Activated CD8-positive, alpha-beta memory T cell treated with anti-CD3 and anti-CD28 coated beads, Interleukin-2, amount 50 U/mL, for 48 hours (primary cell): ENCODE results near the gene OR1A2.
"Not testable (repeated sequence)": the region's sequence is repeated elsewhere in the genome, so short reads cannot be mapped to it uniquely, and the experiment has no call there.

Experiments used
- DNase-seq: peaks from one replicate; pipeline ENCODE4 v3.0.0-alpha.2; 2020

The OR1A2 gene, protein sequence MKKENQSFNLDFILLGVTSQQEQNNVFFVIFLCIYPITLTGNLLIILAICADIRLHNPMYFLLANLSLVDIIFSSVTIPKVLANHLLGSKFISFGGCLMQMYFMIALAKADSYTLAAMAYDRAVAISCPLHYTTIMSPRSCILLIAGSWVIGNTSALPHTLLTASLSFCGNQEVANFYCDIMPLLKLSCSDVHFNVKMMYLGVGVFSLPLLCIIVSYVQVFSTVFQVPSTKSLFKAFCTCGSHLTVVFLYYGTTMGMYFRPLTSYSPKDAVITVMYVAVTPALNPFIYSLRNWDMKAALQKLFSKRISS

DNA sequence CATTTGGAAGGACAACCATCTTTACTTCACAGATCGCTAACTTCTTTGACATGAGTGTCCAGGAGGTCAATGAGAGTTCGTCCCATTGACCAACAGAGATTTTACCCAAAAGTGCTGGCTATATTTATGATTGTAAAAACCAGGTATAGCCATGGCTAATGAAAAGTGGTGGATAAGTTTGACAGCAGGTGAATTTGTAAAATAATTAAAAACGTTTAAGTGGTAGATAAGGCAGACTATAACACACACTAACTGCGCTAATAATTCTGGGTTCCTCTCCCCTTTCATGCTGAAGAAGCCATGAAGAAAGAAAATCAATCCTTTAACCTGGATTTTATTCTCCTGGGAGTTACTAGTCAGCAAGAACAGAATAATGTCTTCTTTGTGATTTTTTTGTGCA lies at the start of gene OR1A2:
Gene OR1A2 (plus strand): TSS at position 301 of the 400 bp plus-strand sequence. CDS start 0 bp downstream, at position 301.
- DNase-seq: no peak

DNA sequence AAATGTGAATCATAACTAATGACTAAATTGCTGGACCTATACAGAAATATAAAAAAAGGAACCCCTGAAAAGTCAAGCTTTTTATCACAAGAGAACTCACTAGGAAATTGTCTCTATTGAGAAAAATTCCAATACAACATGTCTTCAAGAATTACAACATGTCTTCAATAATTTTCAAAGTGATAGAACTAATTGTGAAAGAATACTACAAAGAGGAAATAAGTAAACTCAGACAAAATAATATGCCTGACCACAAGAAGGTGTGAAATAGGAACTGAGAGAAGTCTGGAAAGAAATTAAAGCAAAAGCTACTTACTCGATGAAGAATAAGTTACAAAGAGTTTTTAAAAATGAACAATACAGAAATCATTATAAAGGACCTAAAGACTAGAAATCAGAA lies 40.1 kb upstream of the OR1A2 start:
- DNase-seq: no peak

DNA sequence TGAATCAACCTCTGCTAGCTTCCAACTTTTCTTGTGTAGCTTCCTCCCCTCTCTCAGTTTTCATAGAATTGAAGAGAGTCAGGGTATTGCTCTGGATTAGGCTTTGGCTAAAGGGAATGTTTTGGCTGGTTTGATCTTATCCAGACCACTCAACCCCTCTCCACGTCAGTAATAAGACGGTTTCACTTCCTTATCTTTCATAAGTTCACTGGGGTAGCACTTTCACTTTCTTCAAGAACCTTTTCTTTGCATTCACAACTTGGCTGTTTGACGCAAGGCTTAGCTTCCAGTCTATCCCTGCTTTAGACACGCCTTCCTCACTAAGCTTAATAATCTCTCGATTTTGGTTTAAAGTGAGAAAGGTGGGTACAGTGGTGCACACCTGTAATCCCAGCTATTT lies 29.7 kb upstream of the OR1A2 start:
- no peak for DNase-seq

DNA sequence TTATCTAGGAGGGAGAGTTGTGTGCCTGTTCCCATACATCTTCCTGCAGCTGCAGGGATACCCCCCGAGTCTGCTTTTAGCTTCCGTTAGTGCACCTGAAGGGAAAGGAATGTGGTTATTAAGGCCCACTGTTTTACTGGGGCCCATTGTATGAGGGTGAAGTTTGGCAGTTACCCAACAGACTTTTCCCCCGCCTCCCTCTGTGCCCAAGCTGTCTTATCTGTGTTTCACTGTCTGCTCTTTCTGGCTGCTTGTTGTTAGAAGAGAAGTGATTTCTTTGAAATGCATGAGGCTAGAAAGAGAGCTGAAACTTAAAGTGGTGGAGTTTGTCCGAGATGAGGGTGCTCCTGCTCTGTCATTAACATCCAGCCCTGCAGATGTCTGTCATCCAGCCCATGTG lies 7.4 kb upstream of the OR1A2 start:
- no peak for DNase-seq

DNA sequence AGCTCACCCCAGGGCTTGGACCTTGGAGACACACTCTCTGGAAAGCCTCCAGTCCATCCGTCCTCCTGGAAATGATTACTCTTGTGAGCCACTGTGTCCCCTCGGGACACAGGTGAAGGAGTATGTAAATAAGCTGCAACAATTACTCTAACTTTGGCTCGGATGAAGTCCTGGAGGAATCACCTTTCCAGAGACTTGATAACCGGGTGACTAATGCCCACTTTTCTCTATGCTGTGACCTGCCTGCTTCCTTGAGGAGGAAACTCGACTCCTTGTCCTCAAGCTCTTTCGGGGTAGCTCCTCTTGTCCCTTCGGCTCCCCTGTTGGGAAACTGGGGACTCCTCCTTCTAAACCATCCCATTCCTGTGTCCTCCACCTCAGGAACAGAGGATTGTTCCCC lies 10.0 kb downstream of the OR1A2 start, which contains the start of gene OR1A1:
Gene OR1A1 (plus strand): TSS at position 301 of the 400 bp plus-strand sequence. CDS start 7,954 bp downstream, outside the sequence.
- DNase-seq: no peak

DNA sequence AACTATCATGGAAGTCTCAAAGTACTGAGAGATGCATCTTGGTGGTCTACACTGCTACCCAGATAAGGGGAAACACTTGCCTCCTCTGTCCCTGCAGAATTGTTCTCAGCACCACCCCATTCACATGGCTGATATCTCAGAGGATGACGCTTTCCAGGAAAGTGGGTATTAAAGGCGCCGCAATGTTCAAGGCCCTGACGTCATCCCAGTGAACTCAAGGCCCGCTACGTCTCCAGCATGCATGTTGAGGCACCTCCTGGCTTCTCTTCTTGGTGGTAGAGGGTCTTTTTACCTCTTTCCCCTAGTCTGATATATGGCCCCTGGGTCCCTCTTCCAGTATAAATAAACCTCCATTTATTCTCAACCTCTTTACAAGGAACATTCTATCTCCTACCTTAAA lies 11.2 kb downstream of the OR1A2 start:
- DNase-seq: no peak

DNA sequence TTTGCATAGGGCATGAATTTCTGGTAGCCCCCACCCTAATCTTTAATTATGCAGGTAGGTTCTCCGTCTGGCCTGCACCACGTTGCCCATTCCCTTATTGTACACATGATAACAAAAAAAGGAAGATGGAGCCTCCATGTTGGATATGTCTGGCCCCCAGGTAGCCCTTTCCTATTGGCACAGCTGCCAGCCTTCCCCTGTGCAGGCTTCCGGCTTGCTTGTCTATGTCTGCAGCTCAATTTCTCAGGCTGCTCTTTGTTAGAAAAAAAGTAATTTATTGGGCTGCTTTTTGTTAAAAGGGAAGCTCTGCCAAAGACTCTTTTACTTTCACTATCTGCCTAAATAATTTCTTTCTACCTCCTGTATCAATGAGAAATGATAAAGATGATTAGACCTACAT lies 15.7 kb downstream of the OR1A2 start:
- no peak for DNase-seq

DNA sequence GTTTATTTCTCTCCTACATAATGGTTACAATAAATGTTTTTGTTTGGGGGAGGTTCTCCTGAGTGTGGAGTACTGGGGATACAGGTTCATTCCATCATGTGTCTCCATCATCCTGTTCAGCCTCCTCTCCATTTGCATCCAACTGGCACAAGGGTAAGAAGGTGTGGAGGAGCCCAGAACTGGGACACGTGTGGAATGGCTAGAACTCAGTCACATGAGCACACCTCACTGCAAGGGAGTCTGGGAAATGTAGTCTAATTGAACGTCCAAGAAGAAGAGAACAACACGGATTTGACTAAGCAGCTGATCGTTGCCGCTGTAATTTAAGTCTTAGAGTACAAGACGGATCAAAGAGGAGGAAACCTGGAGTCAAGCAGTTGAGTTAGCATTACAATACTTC lies 16.3 kb downstream of the OR1A2 start:
- no peak for DNase-seq

DNA sequence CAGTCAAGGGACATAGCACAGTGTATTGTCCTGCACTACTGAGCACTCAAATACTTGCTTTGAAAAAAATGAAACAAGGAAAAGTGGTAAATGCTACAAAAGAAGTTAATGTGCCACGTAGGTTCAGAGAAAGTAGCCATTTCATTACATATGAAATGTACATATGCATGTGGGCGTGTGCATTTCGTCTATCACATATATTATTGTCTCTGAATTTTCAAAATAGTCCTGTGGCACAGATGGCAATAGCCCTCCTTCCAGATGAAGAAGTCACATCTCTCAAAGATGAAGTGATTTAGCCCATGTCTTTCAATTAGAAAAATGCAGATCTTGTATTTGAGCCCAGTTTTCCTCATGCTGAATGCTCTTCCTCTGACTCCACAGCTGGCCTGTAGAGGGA lies 22.7 kb downstream of the OR1A2 start:
- not testable (repeated sequence) for DNase-seq

DNA sequence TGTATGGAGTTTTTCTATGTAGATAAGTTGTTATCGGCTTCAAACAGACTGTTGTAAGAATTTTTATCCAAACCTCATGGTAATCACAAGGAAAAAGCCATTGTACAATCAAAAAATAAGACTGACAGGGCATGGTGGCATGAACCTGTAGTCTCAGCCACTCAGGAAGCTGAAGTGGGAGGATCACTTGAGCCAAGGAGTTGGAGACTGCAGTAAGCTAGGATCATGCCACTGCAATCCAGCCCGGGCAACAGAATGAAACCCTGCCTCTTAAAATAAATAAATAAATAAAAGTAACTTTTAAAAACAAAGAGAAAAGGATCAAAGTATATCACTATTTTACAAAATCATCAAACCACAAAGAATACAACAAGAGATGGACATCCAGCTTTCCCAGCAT lies 24.5 kb downstream of the OR1A2 start:
- DNase-seq: no peak

DNA sequence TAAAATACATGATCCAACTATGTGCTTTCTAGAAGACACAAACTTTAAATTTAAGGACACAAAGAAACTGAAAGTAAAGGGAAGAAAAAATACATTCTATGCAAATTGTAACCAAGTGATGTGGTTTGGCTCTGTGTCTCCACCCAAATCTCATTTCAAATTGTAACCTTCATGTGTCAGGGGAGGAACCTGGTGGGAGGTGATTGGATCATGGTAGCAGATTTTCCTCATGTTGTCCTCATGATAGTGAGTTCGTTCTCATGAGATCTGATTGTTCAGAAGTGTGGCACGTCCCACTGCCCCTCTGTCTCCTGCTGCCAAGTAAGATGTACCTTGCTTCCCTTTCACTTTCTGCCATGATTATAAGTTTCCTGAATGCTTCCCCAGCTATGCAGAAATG lies 25.2 kb downstream of the OR1A2 start:
- no peak for DNase-seq

DNA sequence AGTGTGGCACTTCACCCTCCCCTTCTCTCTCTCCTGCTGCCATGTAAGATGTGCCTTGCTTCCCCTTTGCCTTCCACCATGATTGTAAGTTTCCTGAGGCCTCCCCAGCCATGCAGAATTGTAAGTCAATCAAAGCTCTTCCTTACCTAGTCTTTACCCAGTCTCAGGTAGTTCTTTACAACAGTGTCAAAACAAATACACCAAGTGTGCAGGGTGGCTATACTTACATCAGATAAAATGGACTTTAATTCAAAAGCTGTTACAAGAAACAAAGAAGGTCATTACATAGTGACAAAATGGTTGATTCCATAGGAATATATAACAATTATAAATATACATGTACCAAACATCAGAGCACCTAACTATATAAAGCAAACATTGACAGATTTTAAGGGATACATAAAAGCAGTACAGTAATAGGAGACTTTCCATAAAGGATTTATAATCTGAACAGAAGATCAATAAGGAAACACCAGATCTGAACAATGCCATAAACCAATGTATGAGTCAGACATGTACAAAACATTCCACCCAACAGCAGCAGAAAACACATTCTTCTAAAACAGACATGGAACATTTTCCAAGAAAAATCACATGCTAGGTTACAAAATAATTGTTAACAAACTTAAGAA lies 27.5 kb downstream of the OR1A2 start:
- DNase-seq: not testable (repeated sequence)

DNA sequence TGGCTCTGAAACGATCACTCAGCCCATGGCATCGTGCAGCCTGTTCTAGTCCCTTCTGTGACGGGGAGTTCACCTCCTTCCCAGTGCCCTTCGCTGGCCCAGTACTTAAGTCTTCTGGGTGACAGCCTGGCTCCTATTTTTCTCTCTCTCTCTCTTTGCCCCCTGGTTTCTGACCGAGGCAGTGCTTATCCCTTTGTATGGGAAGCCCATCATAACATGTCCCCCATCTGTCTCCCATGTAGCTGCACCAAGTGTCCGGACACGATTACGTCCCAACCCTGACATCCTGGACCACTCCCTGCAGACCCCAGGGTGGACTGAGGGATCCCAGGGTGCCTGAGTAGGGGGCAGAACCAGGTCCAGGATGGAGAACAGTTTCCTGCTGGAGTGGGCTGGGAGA lies 35.0 kb downstream of the OR1A2 start:
- DNase-seq: not testable (repeated sequence)

DNA sequence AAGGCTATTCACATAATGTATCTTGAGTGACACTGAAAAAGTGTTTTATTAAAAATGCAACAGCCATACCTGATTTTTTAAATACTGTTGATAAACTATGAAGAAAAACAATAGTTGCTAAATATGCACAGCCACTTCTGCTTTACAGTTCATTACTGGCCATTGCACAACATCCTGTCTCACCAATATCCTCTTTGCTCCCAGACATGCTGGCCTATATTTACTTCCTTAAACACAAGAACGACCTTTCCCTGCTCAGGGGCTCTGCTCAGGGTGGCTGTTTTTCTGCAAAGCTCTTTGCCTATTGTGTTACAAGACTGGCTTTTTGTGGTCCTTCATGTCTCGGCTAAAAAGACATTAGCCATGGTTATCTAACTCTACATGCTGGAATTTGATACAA lies 41.4 kb downstream of the OR1A2 start:
- DNase-seq: not testable (repeated sequence)

DNA sequence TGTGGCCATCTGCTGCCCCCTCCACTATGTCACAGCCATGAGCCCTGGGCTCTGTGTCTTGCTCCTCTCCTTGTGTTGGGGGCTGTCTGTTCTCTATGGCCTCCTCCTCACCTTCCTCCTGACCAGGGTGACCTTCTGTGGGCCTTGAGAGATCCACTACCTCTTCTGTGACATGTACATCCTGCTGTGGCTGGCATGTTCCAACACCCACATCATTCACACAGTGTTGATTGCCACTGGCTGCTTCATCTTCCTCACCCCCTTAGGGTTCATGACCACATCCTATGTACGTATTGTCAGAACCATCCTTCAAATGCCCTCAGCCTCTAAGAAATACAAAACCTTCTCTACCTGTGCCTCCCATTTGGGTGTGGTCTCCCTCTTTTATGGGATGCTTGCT lies 43.7 kb downstream of the OR1A2 start:
- not testable (repeated sequence) for DNase-seq

DNA sequence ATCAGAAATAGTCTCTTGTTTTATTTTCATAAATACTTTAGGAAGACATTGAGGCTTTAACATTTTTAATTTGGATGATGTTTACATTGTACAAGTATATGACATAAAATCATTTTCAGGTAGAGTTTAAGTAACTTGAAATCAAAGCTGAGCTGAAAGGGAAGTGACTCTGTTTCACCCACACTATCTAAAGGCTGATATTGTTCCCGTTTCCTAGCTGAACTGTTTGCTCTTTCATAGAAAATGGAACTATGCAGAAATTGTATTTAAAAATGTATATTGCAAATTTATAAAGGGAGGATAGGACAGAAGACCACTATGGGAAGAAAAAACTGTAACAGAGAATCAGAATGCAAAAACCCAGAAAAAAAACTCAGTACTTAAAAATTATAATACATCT lies 47.5 kb downstream of the OR1A2 start:
- not testable (repeated sequence) for DNase-seq
